GM19468 (cell line): ENCODE measurements around the gene KCNH3.
"Not testable (repeated sequence)": the region's sequence is repeated elsewhere in the genome, so short reads cannot be mapped to it uniquely, and the experiment has no call there.

Experiments used
- ATAC-seq: cut with Tn5 transposase; IDR thresholded peaks from one replicate; pipeline ENCODE4 v1.9.1; 2021; ENCODE audit warnings: mild to moderate bottlenecking, moderate library complexity, moderate number of reproducible peaks; ENCODE audit not compliant: unreplicated experiment; ENCODE audit errors: extremely low read depth

The KCNH3 gene

DNA sequence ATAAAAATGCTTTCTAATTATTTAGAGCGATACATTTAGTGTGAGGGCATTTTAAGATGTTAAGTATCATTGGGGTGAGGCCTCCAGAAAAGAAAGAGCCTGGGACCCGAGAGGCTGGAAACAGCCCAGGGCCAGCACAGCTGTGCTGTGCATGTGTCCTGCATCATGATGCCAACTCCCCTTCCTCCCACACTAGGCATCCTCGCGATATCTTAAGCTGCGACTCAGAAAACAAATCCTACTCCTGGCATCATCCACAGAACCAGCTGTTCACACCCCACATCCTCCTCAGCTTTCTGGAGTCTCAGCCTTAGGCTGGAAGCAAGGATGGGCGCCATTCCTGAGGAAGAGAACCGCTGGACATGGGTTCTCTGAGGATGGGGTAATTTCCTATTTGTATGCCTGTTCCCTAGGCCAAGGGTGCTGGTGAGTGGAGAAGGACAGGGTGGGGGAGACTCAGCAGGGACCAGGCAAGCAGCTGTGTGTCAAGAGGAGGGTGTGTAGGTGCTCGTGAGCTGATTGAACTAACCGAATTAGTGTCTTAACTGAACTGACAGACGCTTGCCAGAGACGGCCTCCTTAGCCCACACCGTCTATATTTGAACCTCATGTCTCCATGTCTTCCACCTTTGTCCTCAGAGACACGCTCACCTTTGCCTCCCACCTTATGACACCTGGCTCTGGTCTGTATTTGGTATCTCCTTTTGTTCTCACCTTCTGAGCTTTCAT is 44.7 kb downstream of the KCNH3 start:
- ATAC-seq: no peak

DNA sequence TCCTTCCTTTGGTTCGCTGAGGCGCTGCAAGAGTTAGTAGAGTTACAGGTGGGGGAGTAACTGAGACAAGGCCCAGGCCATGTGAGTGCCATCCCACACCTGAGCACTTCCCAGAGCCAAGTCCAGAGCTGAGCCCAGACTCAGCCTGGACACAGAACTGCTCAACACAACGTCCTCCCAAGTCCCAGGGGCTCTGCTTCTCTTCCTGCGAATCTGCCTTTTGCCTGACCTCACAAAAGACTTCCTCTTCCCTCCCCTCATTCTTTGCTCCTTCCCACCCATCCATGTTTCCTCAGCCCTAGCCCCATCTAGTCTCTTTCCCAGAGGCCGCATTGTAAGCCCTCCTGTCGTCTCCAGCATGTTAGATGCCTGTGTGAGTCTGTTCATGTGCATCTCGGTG is 45.8 kb downstream of the KCNH3 start:
- ATAC-seq: no peak

DNA sequence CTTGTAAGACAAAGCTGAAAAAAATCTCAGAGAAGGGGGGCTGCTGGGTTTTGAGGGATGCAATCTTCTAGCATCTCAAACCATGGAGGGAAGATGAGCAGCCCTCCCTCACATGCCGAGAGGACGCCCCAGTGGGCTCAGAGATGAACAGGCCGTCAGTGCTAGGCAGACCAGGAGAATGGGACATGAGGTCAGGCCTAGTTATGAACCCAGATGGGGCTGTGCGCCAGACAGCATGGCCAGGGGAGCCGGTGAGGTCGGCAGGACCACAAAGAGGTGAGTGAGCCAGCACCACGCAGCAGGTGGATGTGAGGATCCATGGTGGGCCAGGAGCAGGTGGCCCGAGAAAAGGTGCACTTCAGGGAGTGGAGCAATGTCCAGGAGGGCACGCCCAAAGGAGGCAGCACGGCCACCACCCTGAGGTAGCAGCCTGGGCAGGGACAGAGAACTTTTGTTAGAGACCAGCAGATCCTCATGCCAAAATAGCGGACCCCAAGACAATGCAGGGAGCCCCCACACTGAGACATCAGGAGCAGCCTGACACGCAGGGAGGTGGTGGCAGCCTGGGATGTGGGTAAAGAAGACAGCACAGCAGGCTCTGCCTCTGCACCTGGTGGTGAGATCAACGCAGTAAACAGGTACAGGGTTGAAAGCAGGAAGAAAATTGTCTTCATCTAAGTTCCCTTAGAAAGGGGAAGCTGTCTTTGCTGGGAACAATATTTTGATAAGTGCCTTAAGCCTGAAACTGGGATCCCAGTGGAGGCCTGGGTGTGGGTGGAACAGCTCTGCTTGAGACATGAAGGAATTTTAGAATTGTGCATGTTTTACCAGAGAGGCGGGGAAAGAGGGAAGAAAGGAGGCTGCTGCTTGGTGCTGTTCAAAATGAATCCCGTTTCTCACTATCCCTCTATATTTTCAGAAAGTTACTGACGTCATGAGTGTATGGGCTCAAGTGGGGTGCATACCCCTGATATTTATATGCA is 46.9 kb downstream of the KCNH3 start:
- no peak for ATAC-seq

DNA sequence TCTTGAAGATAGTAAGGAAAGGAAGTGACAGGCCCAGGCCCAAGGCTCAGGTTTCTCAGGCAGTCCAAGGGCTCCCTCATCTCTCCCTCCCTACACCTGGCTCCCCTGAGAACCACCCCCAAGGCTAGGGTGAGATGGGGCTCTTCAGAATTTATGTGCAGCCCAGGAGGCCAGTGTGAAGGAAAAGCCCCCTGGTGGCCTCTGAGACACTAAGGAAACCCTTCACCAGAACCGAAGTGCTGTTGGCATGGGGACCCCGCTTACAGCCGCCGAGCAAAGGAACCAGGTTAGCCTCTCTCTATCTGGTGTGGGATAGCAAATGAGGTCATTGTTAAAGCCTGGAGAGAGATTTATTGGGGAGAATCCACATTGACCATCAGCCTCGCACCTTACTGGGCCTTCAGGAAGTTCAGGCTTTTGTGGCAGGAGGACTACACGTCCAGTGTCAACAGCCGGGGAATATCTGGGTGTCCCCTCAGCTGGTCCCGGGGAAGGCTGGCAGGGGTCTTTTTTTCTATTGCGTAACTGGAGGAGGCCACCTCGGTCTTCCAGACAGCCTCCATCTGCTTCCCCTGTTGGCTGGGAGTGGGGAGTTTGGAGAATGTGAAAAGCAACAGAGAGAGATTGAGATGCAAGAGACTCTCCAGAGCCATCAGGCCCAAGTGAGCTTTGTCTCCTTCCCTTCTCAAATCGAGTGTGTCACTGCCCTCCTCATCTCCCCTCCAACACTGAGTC is 48.5 kb downstream of the KCNH3 start:
- ATAC-seq: no peak

DNA sequence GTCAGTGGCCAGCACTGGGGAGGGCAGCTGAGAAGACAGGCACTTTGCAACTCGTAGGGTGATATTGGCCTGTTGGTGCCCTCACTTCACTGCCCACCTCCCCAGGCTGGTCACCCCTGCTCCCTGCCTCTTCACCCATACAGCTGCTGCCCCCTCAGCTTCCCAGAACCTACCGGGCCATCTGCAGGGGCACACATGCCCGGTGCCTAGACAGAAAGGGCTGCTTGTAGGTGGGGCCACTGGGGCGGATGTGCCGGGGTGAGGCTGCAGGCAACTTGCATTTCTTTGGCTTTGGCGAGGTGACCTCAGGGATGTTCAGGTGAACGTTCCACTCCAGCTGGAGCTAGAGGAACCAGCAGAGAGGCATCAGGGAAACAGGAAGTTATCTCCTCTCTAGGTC is 49.5 kb downstream of the KCNH3 start:
- ATAC-seq: no peak

DNA sequence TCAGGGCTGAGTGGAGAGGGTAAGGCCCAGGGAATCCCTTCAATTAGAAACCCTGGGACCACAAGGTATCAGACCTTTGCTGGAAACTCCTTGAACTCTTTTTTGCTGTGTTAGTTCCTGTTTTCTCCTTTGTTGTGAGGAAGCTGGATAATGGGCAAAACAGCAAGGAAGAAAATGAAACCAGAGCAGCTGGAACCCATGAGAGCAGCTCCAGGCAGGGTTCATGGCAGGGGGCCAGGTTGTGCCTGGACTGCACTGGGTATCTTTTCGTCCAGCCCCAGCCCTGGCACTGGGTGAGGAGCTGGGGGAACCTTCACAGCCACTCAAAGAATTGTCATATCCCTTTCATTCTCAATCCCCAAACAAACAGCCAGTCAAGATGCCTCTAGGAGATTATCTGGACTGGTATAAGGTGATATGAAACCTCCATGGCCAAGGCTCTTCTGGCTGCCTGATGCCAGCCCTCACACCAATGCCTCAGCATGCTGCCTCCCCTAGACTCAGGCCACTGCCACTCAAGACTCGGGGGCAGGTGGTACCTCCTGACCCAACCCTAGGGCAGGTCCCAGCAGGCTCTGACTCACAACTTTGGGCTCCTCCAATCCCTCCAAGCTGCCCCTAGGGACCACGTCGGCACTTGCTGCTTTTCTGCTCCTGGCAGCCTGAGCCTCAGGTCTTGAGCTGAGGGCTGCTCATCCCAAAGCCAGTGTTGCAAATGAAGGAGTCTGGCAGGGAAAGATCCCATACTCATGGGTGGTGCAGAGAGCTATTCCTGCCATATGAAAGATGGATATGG is 50.1 kb downstream of the KCNH3 start:
- no peak for ATAC-seq

DNA sequence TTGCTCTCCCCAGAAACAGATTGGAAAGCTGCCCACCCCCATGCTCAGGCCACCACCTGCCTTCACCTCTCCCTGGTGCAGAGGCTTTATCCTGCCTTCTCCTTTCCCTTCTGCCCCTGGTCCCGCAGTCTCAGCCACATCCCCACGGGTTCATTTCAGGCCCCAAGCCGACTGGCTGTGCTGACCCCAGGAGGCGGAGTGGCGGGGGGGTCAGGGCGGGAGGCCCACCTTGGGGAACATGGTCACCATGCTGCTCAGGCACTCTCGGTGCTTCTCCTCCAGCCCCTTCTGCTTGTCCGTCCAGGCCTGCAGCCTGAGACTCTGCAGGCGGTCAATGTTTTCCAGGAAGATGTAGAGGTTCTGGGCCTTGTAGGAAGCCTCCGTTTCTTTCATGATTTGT is 59.7 kb downstream of the KCNH3 start:
- ATAC-seq: no peak

DNA sequence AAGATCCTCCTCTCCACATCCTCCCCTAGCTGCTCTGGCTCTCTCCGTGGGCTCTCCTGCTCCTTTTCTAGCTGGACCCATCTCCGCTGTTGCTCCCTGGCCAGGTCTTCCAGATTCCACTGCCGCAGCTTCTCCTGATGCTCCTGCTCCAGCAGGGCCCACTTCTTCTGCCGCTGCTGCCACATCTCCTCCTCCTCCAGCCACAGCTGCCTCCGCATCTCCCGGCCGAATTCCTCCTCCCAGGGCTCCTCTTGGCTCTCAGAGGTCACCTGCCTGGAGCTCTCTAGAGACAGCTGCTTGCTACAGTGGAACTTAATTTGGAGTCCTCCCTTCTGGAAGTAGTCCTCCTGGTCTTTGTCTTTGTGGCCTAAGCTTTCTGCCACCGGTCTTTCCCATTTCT is 61.1 kb downstream of the KCNH3 start:
- no peak for ATAC-seq

DNA sequence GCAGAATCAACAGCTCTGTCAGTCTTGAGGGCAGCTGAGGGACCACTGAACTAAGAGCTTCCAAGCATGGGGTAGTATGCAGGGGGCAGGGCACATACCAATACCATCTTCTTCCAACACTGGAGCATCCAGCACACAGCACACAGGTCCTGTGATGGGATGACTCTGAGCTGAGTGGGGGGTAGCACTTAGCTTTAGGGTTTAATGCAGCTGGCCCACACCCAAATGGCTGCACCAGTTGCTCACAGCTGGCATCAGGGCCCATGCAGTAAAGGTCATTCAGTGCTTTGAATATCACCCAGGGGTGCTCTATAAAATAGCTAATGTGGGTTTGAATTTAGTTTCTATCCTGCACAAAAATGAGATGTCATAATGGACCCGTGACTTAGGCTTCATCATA is 64.9 kb downstream of the KCNH3 start:
- no peak for ATAC-seq

DNA sequence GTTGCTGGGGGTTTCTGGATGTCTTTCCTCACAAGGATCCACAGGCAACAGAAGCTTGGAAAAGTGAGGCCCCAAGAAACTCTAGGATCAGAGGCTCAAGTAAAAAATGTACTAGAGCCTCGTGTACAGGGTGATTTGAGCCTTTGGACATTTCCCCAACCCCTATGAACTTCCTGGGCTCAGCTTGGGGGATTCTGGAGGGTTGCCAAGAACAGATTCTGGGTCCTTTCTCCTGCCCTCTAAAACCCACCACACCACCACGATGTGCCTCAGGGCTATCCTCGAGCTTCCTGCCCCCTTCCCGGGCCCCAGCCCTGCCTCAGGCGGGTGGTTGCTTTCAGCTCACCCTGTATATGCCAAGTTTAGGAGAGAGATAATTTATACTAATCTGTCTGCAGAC is 66.0 kb downstream of the KCNH3 start:
- no peak for ATAC-seq

DNA sequence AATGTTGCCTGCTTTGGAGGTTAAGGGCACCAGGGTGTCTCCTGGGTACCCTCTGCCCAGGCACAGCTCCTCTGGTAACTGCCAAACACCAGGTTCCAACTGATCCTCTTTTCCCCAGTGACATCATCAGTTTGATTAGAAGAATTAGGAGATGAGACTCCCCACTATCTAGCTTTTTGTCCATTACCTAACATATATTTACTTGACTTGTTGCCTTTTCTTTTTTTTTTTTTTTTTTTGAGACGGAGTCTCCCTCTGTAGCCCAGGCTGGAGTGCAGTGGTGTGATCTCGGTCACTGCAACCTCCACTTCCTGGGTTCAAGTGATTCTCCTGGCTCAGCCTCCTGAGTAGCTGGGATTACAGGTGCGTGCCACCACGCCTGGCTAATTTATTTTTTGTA is 66.7 kb downstream of the KCNH3 start, which contains the start of gene FAM186B:
TSS of gene FAM186B (minus strand) at position 101 of the 400 bp plus-strand sequence. CDS start 162 bp downstream, outside the sequence.
- ATAC-seq: not testable (repeated sequence)
